Liver (tissue), 9 donors: ENCODE data around the gene NELL1. TPM values are rescaled to one million over a fixed set of nuclear protein-coding genes. Genes with fewer than 3 reads are reported as not detected.

Experiments
- DNase-seq: peaks from one replicate; pipeline ENCODE4 v3.0.0-alpha.2; 2017; ENCODE audit warnings: low spot score
- H3K27ac ChIP-seq, 2 donors: one replicate each; pipeline ENCODE4 v1.7.0; 2013; ENCODE audit warnings: inconsistent platforms in 2 of 2, low read length in 2 of 2, control low read depth in 1 of 2, low read depth in 1 of 2, mild to moderate bottlenecking in 1 of 2
- H3K27me3 ChIP-seq, 4 donors: one replicate each; pipeline versions ENCODE4 v1.6.1 to v1.7.0; 2013; ENCODE audit warnings: low read length in 3 of 4, inconsistent platforms in 1 of 4, mild to moderate bottlenecking in 1 of 4, moderate library complexity in 1 of 4; ENCODE audit not compliant: control insufficient read depth in 4 of 4, insufficient read depth in 4 of 4
- H3K36me3 ChIP-seq, 4 donors: one replicate each; pipeline versions ENCODE4 v1.6.1 to v1.7.0; 2013; ENCODE audit warnings: low read length in 3 of 4, mild to moderate bottlenecking in 3 of 4, low read depth in 1 of 4, moderate library complexity in 1 of 4; ENCODE audit not compliant: control insufficient read depth in 4 of 4, insufficient read depth in 3 of 4
- H3K4me1 ChIP-seq, 4 donors: one replicate each; pipeline versions ENCODE4 v1.6.1 to v1.7.0; 2013; ENCODE audit warnings: low read length in 3 of 4, mild to moderate bottlenecking in 3 of 4, moderate library complexity in 1 of 4; ENCODE audit not compliant: control insufficient read depth in 4 of 4, insufficient read depth in 4 of 4
- H3K4me3 ChIP-seq, 3 donors: one replicate each; pipeline versions ENCODE4 v1.6.1 to v1.7.0; 2013; ENCODE audit warnings: low read length in 3 of 3, control low read depth in 1 of 3, low read depth in 1 of 3, mild to moderate bottlenecking in 1 of 3
- H3K9ac ChIP-seq, 2 donors: one replicate each; pipeline ENCODE4 v1.7.0; 2013; ENCODE audit warnings: low read length in 2 of 2, mild to moderate bottlenecking in 2 of 2, moderate library complexity in 2 of 2, control low read depth in 1 of 2, low read depth in 1 of 2
- H3K9me3 ChIP-seq, 4 donors: one replicate each; pipeline versions ENCODE4 v1.6.1 to v1.7.0; 2013; ENCODE audit warnings: low read length in 3 of 4; ENCODE audit not compliant: control insufficient read depth in 4 of 4
- EGR1 ChIP-seq, 2 donors: IDR thresholded peaks; 2 replicates each; pipeline ENCODE4 v1.6.1; 2016 to 2018; ENCODE audit warnings: antibody characterized with exemption in 2 of 2, low read depth in 2 of 2
- FOXA1 ChIP-seq: IDR thresholded peaks from 2 replicates; pipeline ENCODE4 v1.6.1; 2016; ENCODE audit warnings: antibody characterized with exemption
- GABPA ChIP-seq, 2 donors: IDR thresholded peaks in 1 of 2; conservative IDR thresholded peaks in 1 of 2; 2 replicates each; pipeline ENCODE4 v1.6.1; 2016; ENCODE audit warnings: antibody characterized with exemption in 2 of 2, mild to moderate bottlenecking in 1 of 2, moderate library complexity in 1 of 2
- HNF4A ChIP-seq, 2 donors: conservative IDR thresholded peaks; 2 replicates each; pipeline ENCODE4 v1.6.1; 2016; ENCODE audit warnings: antibody characterized with exemption in 2 of 2, mild to moderate bottlenecking in 2 of 2
- JUND ChIP-seq, 2 donors: IDR thresholded peaks; 2 replicates each; pipeline ENCODE4 v1.6.1; 2016; ENCODE audit warnings: antibody characterized with exemption in 2 of 2
- NR2F2 ChIP-seq: IDR thresholded peaks from 2 replicates; pipeline ENCODE4 v1.6.1; 2016; ENCODE audit warnings: antibody characterized with exemption
- RAD21 ChIP-seq, 2 donors: IDR thresholded peaks; 2 replicates each; pipeline ENCODE4 v1.6.1; 2016; ENCODE audit warnings: antibody characterized with exemption in 2 of 2, mild to moderate bottlenecking in 2 of 2
- RXRA ChIP-seq, 2 donors: IDR thresholded peaks; 2 replicates each; pipeline ENCODE4 v1.6.1; 2017 to 2018; ENCODE audit warnings: antibody characterized with exemption in 2 of 2, mild to moderate bottlenecking in 1 of 2
- SP1 ChIP-seq: IDR thresholded peaks from 2 replicates; pipeline ENCODE4 v1.6.1; 2018; ENCODE audit warnings: antibody characterized with exemption, mild to moderate bottlenecking
- TAF1 ChIP-seq: conservative IDR thresholded peaks from 2 replicates; pipeline ENCODE4 v1.6.1; 2016; ENCODE audit warnings: antibody characterized with exemption, mild to moderate bottlenecking
- YY1 ChIP-seq: IDR thresholded peaks from 2 replicates; pipeline ENCODE4 v1.6.1; 2016; ENCODE audit warnings: antibody characterized with exemption, mild to moderate bottlenecking
- WGBS: extraction: QIAGEN DNeasy Blood & Tissue Kit; methylation state at CpG from one replicate; pipeline ENCODE4 v1.1.7; 2013; 5-methylcytosine and 5-hydroxymethylcytosine counted together
- polyA plus RNA-seq, 2 donors: library from polyadenylated mRNA; stranded (reverse) in 1 of 2; unstranded in 1 of 2; fragments of 200-250 nt in 1 of 2; fragments of >200 nt in 1 of 2; fragmentation: Nextera tagmentation in 1 of 2; extraction: Ambion mirVana in 1 of 2; gene quantifications; one replicate each; pipeline versions ENCODE4 v1.2.1 to v1.2.3, GENCODE V29; 2013 to 2015
- total RNA-seq, 2 donors: library from RNA; depleted of rRNA; stranded (reverse); fragments of >200 nt; gene quantifications; one replicate each; pipeline ENCODE4 v1.2.3, GENCODE V29; 2014
- TF ChIP-seq, protein P1 (sequence below): IDR thresholded peaks from 2 replicates; pipeline ENCODE4 v1.6.1; 2016; ENCODE audit warnings: antibody characterized with exemption
- TF ChIP-seq, protein P2 (sequence below): IDR thresholded peaks from 2 replicates; pipeline ENCODE4 v1.6.1; 2016; ENCODE audit warnings: antibody characterized with exemption
- TF ChIP-seq, protein P3 (sequence below): fragments of 150-350 bp; IDR thresholded peaks from 2 replicates; pipeline ENCODE4 v1.5.1; 2017; ENCODE audit warnings: improper control_type of control experiment, low read depth, low read length; ENCODE audit not compliant: missing input control
- donor health status: healthy.
- donor health status: healthy.
- donor health status: healthy.
- donor health status: healthy.
- donor health status: healthy.

NELL1 gene
- total and polyA plus RNA-seq, 4 donors = not detected

DNA sequence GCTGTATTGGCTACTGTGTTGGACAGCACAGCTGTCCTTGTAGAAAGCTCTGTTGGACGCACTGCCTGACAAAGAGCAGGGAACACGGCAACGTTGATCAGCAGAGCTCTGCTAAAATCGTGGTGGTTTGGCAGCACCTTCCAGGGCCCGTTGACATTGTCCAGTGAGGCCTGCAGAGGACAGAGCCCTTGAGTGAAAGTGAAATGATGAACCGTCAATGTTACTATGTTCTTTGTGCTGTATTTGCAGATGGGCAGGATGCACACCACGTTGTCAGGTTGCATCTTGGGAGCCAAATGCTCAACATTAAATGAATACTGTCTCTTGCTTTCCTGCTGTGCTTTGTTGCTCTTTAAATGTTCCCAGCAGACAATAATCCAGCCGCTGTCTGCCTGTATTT, 69.7 kb downstream of the NELL1 start:
- Histone ChIP-seq H3K36me3 (no peaks in the 10 kb centered on the region), H3K9ac (no peak overlapping the region), H3K27ac (no peak overlapping the region), H3K4me3 (no peak overlapping the region), H3K4me1 (no peaks in the 10 kb centered on the region), H3K9me3 (no peaks in the 10 kb centered on the region), H3K27me3 (no peaks in the 10 kb centered on the region)
- DNase-seq = no peak
- TF ChIP-seq, protein P1, sequence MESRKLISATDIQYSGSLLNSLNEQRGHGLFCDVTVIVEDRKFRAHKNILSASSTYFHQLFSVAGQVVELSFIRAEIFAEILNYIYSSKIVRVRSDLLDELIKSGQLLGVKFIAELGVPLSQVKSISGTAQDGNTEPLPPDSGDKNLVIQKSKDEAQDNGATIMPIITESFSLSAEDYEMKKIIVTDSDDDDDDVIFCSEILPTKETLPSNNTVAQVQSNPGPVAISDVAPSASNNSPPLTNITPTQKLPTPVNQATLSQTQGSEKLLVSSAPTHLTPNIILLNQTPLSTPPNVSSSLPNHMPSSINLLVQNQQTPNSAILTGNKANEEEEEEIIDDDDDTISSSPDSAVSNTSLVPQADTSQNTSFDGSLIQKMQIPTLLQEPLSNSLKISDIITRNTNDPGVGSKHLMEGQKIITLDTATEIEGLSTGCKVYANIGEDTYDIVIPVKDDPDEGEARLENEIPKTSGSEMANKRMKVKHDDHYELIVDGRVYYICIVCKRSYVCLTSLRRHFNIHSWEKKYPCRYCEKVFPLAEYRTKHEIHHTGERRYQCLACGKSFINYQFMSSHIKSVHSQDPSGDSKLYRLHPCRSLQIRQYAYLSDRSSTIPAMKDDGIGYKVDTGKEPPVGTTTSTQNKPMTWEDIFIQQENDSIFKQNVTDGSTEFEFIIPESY = no peak
- TF ChIP-seq RXRA (IDR thresholded peaks at IDR 0.05) (no peak), EGR1 (IDR thresholded peaks at IDR 0.05; ENCODE audit: low read depth in 2 of 2) (no peak), SP1 (no peak), FOXA1 (no peak), TAF1 (no peak), NR2F2 (no peak), JUND (IDR thresholded peaks at IDR 0.05) (no peak), HNF4A (conservative IDR thresholded peaks at IDR 0.05) (no peak), RAD21 (IDR thresholded peaks at IDR 0.05) (no peak)
- TF ChIP-seq, protein P2, sequence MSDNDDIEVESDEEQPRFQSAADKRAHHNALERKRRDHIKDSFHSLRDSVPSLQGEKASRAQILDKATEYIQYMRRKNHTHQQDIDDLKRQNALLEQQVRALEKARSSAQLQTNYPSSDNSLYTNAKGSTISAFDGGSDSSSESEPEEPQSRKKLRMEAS = no peak
- TF ChIP-seq, protein P3, sequence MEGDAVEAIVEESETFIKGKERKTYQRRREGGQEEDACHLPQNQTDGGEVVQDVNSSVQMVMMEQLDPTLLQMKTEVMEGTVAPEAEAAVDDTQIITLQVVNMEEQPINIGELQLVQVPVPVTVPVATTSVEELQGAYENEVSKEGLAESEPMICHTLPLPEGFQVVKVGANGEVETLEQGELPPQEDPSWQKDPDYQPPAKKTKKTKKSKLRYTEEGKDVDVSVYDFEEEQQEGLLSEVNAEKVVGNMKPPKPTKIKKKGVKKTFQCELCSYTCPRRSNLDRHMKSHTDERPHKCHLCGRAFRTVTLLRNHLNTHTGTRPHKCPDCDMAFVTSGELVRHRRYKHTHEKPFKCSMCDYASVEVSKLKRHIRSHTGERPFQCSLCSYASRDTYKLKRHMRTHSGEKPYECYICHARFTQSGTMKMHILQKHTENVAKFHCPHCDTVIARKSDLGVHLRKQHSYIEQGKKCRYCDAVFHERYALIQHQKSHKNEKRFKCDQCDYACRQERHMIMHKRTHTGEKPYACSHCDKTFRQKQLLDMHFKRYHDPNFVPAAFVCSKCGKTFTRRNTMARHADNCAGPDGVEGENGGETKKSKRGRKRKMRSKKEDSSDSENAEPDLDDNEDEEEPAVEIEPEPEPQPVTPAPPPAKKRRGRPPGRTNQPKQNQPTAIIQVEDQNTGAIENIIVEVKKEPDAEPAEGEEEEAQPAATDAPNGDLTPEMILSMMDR = no peak
- 55% methylated on average over 8 of the region's 8 CpGs for WGBS

DNA sequence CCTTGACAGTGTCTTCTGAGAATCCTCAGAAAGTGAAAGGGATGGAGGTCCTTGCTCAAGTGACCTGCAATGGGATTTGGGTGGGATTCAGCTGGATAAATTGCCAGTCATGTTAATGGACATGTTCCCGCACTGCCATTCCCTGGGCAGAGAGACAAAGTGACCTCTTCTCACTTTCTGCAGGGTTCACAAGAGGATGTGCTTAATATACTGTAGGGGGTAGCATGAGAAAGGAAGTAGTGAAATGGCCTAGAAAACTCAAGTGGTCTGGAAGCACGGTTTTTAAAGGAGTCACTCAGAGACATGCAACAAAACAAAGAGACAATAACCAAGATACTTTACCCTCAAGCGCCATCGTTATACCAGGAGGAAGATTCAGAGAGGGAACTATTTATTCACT, 70.2 kb downstream of the NELL1 start:
- H3K27ac ChIP-seq = no peak overlapping the region
- no peak for TF ChIP-seq YY1
- no peak for TF ChIP-seq FOXA1
- no peak for TF ChIP-seq JUND (IDR thresholded peaks at IDR 0.05)
- TF ChIP-seq GABPA (IDR thresholded peaks at IDR 0.05 in 1 of 2, conservative IDR thresholded peaks at IDR 0.05 in 1 of 2) = no peak
- no peak overlapping the region for H3K4me3 ChIP-seq

DNA sequence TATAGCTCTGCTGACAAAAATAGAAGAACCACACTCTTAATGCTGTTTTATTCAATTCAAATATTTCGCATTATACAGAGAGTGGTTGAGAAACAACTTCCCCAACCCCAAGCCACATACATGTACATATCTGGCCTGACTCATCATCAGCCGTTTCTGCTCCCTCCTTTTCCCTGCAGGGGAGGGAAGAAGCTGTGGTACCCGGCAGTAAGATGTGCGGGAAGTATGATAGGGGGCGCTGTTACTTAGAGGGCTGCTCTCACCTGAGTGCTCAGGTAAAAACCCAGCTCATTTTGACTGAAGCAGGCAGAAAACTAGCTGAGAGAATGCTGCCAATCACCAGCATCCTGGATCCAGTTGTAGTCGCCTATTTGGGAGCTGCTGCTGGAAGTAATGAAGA, 85.5 kb downstream of the NELL1 start:
- no peak overlapping the region for H3K9ac ChIP-seq
- TF ChIP-seq JUND (IDR thresholded peaks at IDR 0.05) = no peak
- TF ChIP-seq HNF4A (conservative IDR thresholded peaks at IDR 0.05) = no peak
- TF ChIP-seq YY1 = no peak
- no peaks in the 10 kb centered on the region for H3K9me3 ChIP-seq
- no peaks in the 10 kb centered on the region for H3K36me3 ChIP-seq
- H3K27me3 ChIP-seq = no peaks in the 10 kb centered on the region
- DNase-seq = no peak
- WGBS = 15% methylated on average over 6 of the region's 6 CpGs
- H3K4me3 ChIP-seq = no peak overlapping the region
- H3K4me1 ChIP-seq = no peaks in the 10 kb centered on the region
- H3K27ac ChIP-seq = no peak overlapping the region

More for the DNA sequence above, 70.2 kb downstream of the NELL1 start:
- no peak overlapping the region for H3K9ac ChIP-seq
- no peaks in the 10 kb centered on the region for H3K27me3 ChIP-seq
- H3K4me1 ChIP-seq = no peaks in the 10 kb centered on the region
- no peaks in the 10 kb centered on the region for H3K9me3 ChIP-seq
- 62% methylated on average over 4 of the region's 4 CpGs for WGBS
- H3K36me3 ChIP-seq = no peaks in the 10 kb centered on the region
- DNase-seq = no peak
